ENCODE measurements around the gene PLCG2. TPM values are rescaled to one million over a fixed set of nuclear protein-coding genes. Genes with fewer than 3 reads are reported as not detected.
"Not testable (repeated sequence)": the region's sequence is repeated elsewhere in the genome, so short reads cannot be mapped to it uniquely, and the experiment has no call there.

Gene PLCG2
- total and polyA plus RNA-seq, 2 experiments from 2014 or later: 0.39 TPM; not detected in 1

- Histone ChIP-seq H3K79me2 (ENCODE audit: insufficient read depth) (no peaks in the 10 kb centered on the region), H3F3A (ENCODE audit: insufficient read depth) (no peaks in the 10 kb centered on the region), H2AFZ (no peak overlapping the region), H3K4me3 (no peak overlapping the region), H3K9me3 (ENCODE audit: low read depth) (no peaks in the 10 kb centered on the region), H3K9ac (no peak overlapping the region), H4K20me1 (ENCODE audit: insufficient read depth) (no peaks in the 10 kb centered on the region), H3K4me1 (ENCODE audit: insufficient read depth) (no peaks in the 10 kb centered on the region), H3K36me3 (ENCODE audit: low read depth) (no peaks in the 10 kb centered on the region), H3K27me3 (replicated peaks; ENCODE audit: insufficient read depth) (no peaks in the 10 kb centered on the region; the same call in 1 of the 2 replicates), H3K27ac (no peak overlapping the region), H3K4me2 (ENCODE audit: unreplicated experiment) (no peak overlapping the region), H3K9me2 (ENCODE audit: insufficient read depth) (no peaks in the 10 kb centered on the region)
- no peak for TF ChIP-seq EZH2phosphoT487 (IDR thresholded peaks at IDR 0.05; ENCODE audit: insufficient read depth, low read depth)
- TF ChIP-seq EZH2 (IDR thresholded peaks at IDR 0.05; ENCODE audit: insufficient read depth, poor library complexity, severe bottlenecking): no peak
- 57 to 60% methylated on average over 6 of the region's 6 CpGs for WGBS, 2 experiments (ENCODE audit: low coverage in 1 of 2, low lambda C conversion rate in 2 of 2, missing lambda C conversion rate in 2 of 2)
- in situ Hi-C loops (cut with MboI): no loop called here
- no peak for DNase-seq
These were observed 226.1 kb downstream of the PLCG2 start for GRCh38 chr16:82005027-82005830.

- H2AFZ ChIP-seq: no peak overlapping the region
- H3K79me2 ChIP-seq (ENCODE audit: insufficient read depth): no peaks in the 10 kb centered on the region
- no peaks in the 10 kb centered on the region for H3K9me2 ChIP-seq (ENCODE audit: insufficient read depth)
- in situ Hi-C loops (cut with MboI): no loop called here
- H3K9ac ChIP-seq: no peak overlapping the region
- no peak for TF ChIP-seq EZH2phosphoT487 (IDR thresholded peaks at IDR 0.05; ENCODE audit: insufficient read depth, low read depth)
- no peak for TF ChIP-seq EZH2 (IDR thresholded peaks at IDR 0.05; ENCODE audit: insufficient read depth, poor library complexity, severe bottlenecking)
- H3K4me1 ChIP-seq (ENCODE audit: insufficient read depth): no peaks in the 10 kb centered on the region
- H3K4me2 ChIP-seq (ENCODE audit: unreplicated experiment): no peak overlapping the region
- H3K27ac ChIP-seq: no peak overlapping the region
- H3K9me3 ChIP-seq (ENCODE audit: low read depth): no peaks in the 10 kb centered on the region
- no peaks in the 10 kb centered on the region for H3F3A ChIP-seq (ENCODE audit: insufficient read depth)
- no peaks in the 10 kb centered on the region; the same call in 1 of the 2 replicates for H3K27me3 ChIP-seq (replicated peaks; ENCODE audit: insufficient read depth)
- no peaks in the 10 kb centered on the region for H3K36me3 ChIP-seq (ENCODE audit: low read depth)
- no peak overlapping the region for H3K4me3 ChIP-seq
- H4K20me1 ChIP-seq (ENCODE audit: insufficient read depth): no peaks in the 10 kb centered on the region
- no peak for DNase-seq
- 66 to 73% methylated on average over 5 of the region's 5 CpGs for WGBS, 2 experiments (ENCODE audit: low coverage in 1 of 2, low lambda C conversion rate in 2 of 2, missing lambda C conversion rate in 2 of 2)
These were observed 226.9 kb downstream of the PLCG2 start for GRCh38 chr16:82006036-82006435.

- H3K27me3 ChIP-seq (replicated peaks; ENCODE audit: insufficient read depth): no peaks in the 10 kb centered on the region; the same call in 1 of the 2 replicates
- H3K4me3 ChIP-seq: no peak overlapping the region
- no peaks in the 10 kb centered on the region for H3K9me3 ChIP-seq (ENCODE audit: low read depth)
- H3F3A ChIP-seq (ENCODE audit: insufficient read depth): no peaks in the 10 kb centered on the region
- no peak overlapping the region for H3K9ac ChIP-seq
- no peaks in the 10 kb centered on the region for H3K9me2 ChIP-seq (ENCODE audit: insufficient read depth)
- no peak overlapping the region for H2AFZ ChIP-seq
- WGBS, 2 experiments (ENCODE audit: low coverage in 1 of 2, low lambda C conversion rate in 2 of 2, missing lambda C conversion rate in 2 of 2): 33 to 40% methylated on average over 2 of the region's 2 CpGs
- H3K4me2 ChIP-seq (ENCODE audit: unreplicated experiment): no peak overlapping the region
- no peaks in the 10 kb centered on the region for H3K36me3 ChIP-seq (ENCODE audit: low read depth)
- no peaks in the 10 kb centered on the region for H3K79me2 ChIP-seq (ENCODE audit: insufficient read depth)
- TF ChIP-seq EZH2phosphoT487 (IDR thresholded peaks at IDR 0.05; ENCODE audit: insufficient read depth, low read depth) (no peak), EZH2 (IDR thresholded peaks at IDR 0.05; ENCODE audit: insufficient read depth, poor library complexity, severe bottlenecking) (no peak)
- no peaks in the 10 kb centered on the region for H4K20me1 ChIP-seq (ENCODE audit: insufficient read depth)
- no peak overlapping the region for H3K27ac ChIP-seq
- in situ Hi-C loops (cut with MboI): no loop called here
- H3K4me1 ChIP-seq (ENCODE audit: insufficient read depth): no peaks in the 10 kb centered on the region
- DNase-seq: no peak
These were observed 228.1 kb downstream of the PLCG2 start for GRCh38 chr16:82007189-82007588.

GRCh38 chr16:82008957-82009592 lies 230.0 kb downstream of the PLCG2 start:
- no peak for DNase-seq
- Histone ChIP-seq H3K9me2 (ENCODE audit: insufficient read depth) (no peaks in the 10 kb centered on the region), H3K4me2 (ENCODE audit: unreplicated experiment) (no peak overlapping the region), H3K79me2 (ENCODE audit: insufficient read depth) (no peaks in the 10 kb centered on the region), H3K4me1 (ENCODE audit: insufficient read depth) (no peaks in the 10 kb centered on the region), H3F3A (ENCODE audit: insufficient read depth) (no peaks in the 10 kb centered on the region), H3K36me3 (ENCODE audit: low read depth) (no peaks in the 10 kb centered on the region), H3K27me3 (replicated peaks; ENCODE audit: insufficient read depth) (peaks cover 3% of the 10 kb centered on the region; the same call in 1 of the 2 replicates), H2AFZ (no peak overlapping the region), H3K9ac (no peak overlapping the region), H4K20me1 (ENCODE audit: insufficient read depth) (no peaks in the 10 kb centered on the region), H3K4me3 (no peak overlapping the region), H3K9me3 (ENCODE audit: low read depth) (no peaks in the 10 kb centered on the region), H3K27ac (no peak overlapping the region)
- in situ Hi-C loops (cut with MboI): no loop called here
- TF ChIP-seq EZH2 (IDR thresholded peaks at IDR 0.05; ENCODE audit: insufficient read depth, poor library complexity, severe bottlenecking): no peak
- no peak for TF ChIP-seq EZH2phosphoT487 (IDR thresholded peaks at IDR 0.05; ENCODE audit: insufficient read depth, low read depth)
- WGBS, 2 experiments (ENCODE audit: low coverage in 1 of 2, low lambda C conversion rate in 2 of 2, missing lambda C conversion rate in 2 of 2): 48 to 52% methylated on average over 9 of the region's 9 CpGs

- H3K4me3 ChIP-seq; H3K4me1 ChIP-seq (ENCODE audit: insufficient read depth); in situ Hi-C loops (cut with MboI); H3K79me2 ChIP-seq (ENCODE audit: insufficient read depth); H3K36me3 ChIP-seq (ENCODE audit: low read depth); H3K27me3 ChIP-seq (replicated peaks; ENCODE audit: insufficient read depth); H3K9me2 ChIP-seq (ENCODE audit: insufficient read depth); DNase-seq; H3K4me2 ChIP-seq (ENCODE audit: unreplicated experiment); H3K9ac ChIP-seq; H2AFZ ChIP-seq; H3K27ac ChIP-seq; H3K9me3 ChIP-seq (ENCODE audit: low read depth); H4K20me1 ChIP-seq (ENCODE audit: insufficient read depth); H3F3A ChIP-seq (ENCODE audit: insufficient read depth): not testable (repeated sequence)
- 45 to 48% methylated on average over 4 of the region's 4 CpGs for WGBS, 2 experiments (ENCODE audit: low coverage in 1 of 2, low lambda C conversion rate in 2 of 2, missing lambda C conversion rate in 2 of 2)
These were observed 230.7 kb downstream of the PLCG2 start for GRCh38 chr16:82009789-82010188.

All from GM23248 (cell line).